ENCODE results near the gene TLE7.

- no peak for TF ChIP-seq CTCF (IDR thresholded peaks at IDR 0.05)
- TF ChIP-seq POLR2A (IDR thresholded peaks at IDR 0.05): no peak
Observed at GRCh38 chr16:71482569-71482968, 40.7 kb upstream of the TLE7 start.

All from right lobe of liver (tissue), 4 donors.